ENCODE results near the gene PLOD3. TPM values are rescaled to one million over a fixed set of nuclear protein-coding genes. Genes with fewer than 3 reads are reported as not detected.

Gene PLOD3
- total and polyA plus RNA-seq, 9 of the 15 experiments (the other 6 are each of a cell fraction or from before 2014, with no cell fraction given), result 2.8 to 101 (median 30.9) TPM

- TF ChIP-seq STAT5A (IDR thresholded peaks at IDR 0.05; ENCODE audit: borderline replicate concordance, low read length) (no peak), POLR2A (conservative IDR thresholded peaks at IDR 0.05) (peak; percentile 77), TBP (optimal IDR thresholded peaks at IDR 0.05; ENCODE audit: low read depth, low read length) (peak; percentile 78), ZNF408 (CRISPR knock-in tag; IDR thresholded peaks at IDR 0.05; ENCODE audit: low read depth) (no peak), MCM5 (IDR thresholded peaks at IDR 0.05; ENCODE audit: low read depth) (no peak), RFX1 (IDR thresholded peaks at IDR 0.05) (peak; percentile 98), BRCA1 (IDR thresholded peaks at IDR 0.05) (no peak), BRCA1 (CRISPR knock-in tag; IDR thresholded peaks at IDR 0.05) (no peak), ATF3 (IDR thresholded peaks at IDR 0.05) (peak; percentile 35; the same call in 1 of the 2 replicates), ATF3 (CRISPR knock-in tag; conservative IDR thresholded peaks at IDR 0.05) (no peak), U2AF1 (optimal IDR thresholded peaks at IDR 0.05; ENCODE audit: low read depth, low read length) (no peak), NFIX (CRISPR knock-in tag; IDR thresholded peaks at IDR 0.05; ENCODE audit: low read depth) (no peak), ETV5 (CRISPR knock-in tag; IDR thresholded peaks at IDR 0.05; ENCODE audit: low read depth) (peak; percentile 75), MTA2 (IDR thresholded peaks at IDR 0.05; ENCODE audit: low read depth) (no peak), SMARCA5 (IDR thresholded peaks at IDR 0.05) (no peak), KLF10 (CRISPR knock-in tag; IDR thresholded peaks at IDR 0.05) (no peak), TFE3 (CRISPR knock-in tag; IDR thresholded peaks at IDR 0.05) (no peak), SP1 (CRISPR knock-in tag; IDR thresholded peaks at IDR 0.05) (peak; percentile 59; the same call in 1 of the 2 replicates), ZBTB43 (CRISPR knock-in tag; IDR thresholded peaks at IDR 0.05) (no peak), TFAM (CRISPR knock-in tag; conservative IDR thresholded peaks at IDR 0.05) (no peak), MITF (IDR thresholded peaks at IDR 0.05) (no peak)
Measured at GRCh38 chr7:101217388-101218235, at the start of gene PLOD3, which contains the start of gene ZNHIT1 (continued).

Data from K562 (cell line).